T-cell (primary cell): Measurements from ENCODE around the gene IL1A. TPM values are rescaled to one million over a fixed set of nuclear protein-coding genes. Genes with fewer than 3 reads are reported as not detected.

Experiments
- ATAC-seq, 4 experiments: fragments of 200-7000 bp in 3 of 4; fragments of 150-1000 bp in 1 of 4; cut with Tn5 transposase; replicated peaks in 1 of 4; 1 replicate in 3 of 4; 2 replicates in 1 of 4; pipeline ENCODE4 v1.10.0; 2021; ENCODE audit warnings: moderate library complexity in 3 of 4, mild to moderate bottlenecking in 2 of 4, moderate number of reproducible peaks in 1 of 4
- CTCF ChIA-PET, 2 donors: fragments of 300-600 bp; sonication (Branson Sonifier 250); formaldehyde crosslinking; loops; one replicate each; lab custom pipeline; 2022; ENCODE audit warnings: antibody characterized with exemption in 2 of 2; lab: Charles Lee
- POLR2A ChIA-PET, 2 donors: fragments of 300-600 bp; sonication (Branson Sonifier 250); formaldehyde crosslinking; loops; one replicate each; lab custom pipeline; 2022; ENCODE audit warnings: antibody characterized with exemption in 2 of 2; lab: Charles Lee
- DNase-seq, 35 experiments: peaks; one replicate each; pipeline versions ENCODE4 v3.0.0 to v3.0.0-alpha.2; 2013 to 2023
- H3K27ac ChIP-seq: one replicate; pipeline ENCODE4 v1.5.1; 2013; ENCODE audit warnings: low read length
- H3K27me3 ChIP-seq, 2 experiments: replicated peaks in 1 of 2; 1 replicate in 1 of 2; 2 replicates in 1 of 2; pipeline versions ENCODE4 v1.6.1 to v1.7.0; 2013; ENCODE audit warnings: low read length in 1 of 2, mixed read lengths in 1 of 2; ENCODE audit not compliant: control insufficient read depth in 2 of 2, insufficient read depth in 2 of 2; ENCODE audit errors: extremely low read depth in 1 of 2
- H3K36me3 ChIP-seq, 2 donors: 1 replicate in 1 of 2; 2 replicates in 1 of 2; pipeline versions ENCODE4 v1.6.1 to v1.7.0; 2013; ENCODE audit warnings: low read length in 1 of 2; ENCODE audit not compliant: control insufficient read depth in 2 of 2, insufficient read depth in 1 of 2; ENCODE audit errors: extremely low read depth in 1 of 2
- H3K4me1 ChIP-seq, 2 experiments: 1 replicate in 1 of 2; 2 replicates in 1 of 2; pipeline versions ENCODE4 v1.6.1 to v1.7.0; 2013; ENCODE audit warnings: low read length in 2 of 2, mixed read lengths in 1 of 2; ENCODE audit not compliant: insufficient read depth in 2 of 2, control insufficient read depth in 1 of 2; ENCODE audit errors: extremely low read depth in 1 of 2
- H3K4me3 ChIP-seq, 2 donors: 1 replicate in 1 of 2; 2 replicates in 1 of 2; pipeline versions ENCODE4 v1.5.1 to v1.7.0; 2013; ENCODE audit warnings: mild to moderate bottlenecking in 2 of 2, low read length in 1 of 2, moderate library complexity in 1 of 2; ENCODE audit not compliant: control insufficient read depth in 1 of 2; ENCODE audit errors: extremely low read depth in 1 of 2
- H3K9me3 ChIP-seq: 2 replicates; pipeline ENCODE4 v1.7.0; 2013
- H3K27ac Mint-ChIP-seq, 2 donors: one replicate each; pipeline ENCODE4 v1.8.0; 2020 to 2021; ENCODE audit warnings: mild to moderate bottlenecking in 2 of 2, mixed read lengths in 2 of 2
- H3K27me3 Mint-ChIP-seq, 2 donors: one replicate each; pipeline ENCODE4 v1.8.0; 2021 to 2022; ENCODE audit warnings: mixed read lengths in 2 of 2
- H3K36me3 Mint-ChIP-seq: one replicate; pipeline ENCODE4 v1.8.0; 2021; ENCODE audit warnings: mixed read lengths
- H3K4me1 Mint-ChIP-seq, 3 donors: one replicate each; pipeline ENCODE4 v1.8.0; 2020 to 2022; ENCODE audit warnings: mixed read lengths in 3 of 3, mild to moderate bottlenecking in 1 of 3
- H3K4me3 Mint-ChIP-seq, 3 donors: one replicate each; pipeline ENCODE4 v1.8.0; 2020 to 2022; ENCODE audit warnings: mild to moderate bottlenecking in 3 of 3, mixed read lengths in 3 of 3, moderate library complexity in 3 of 3
- H3K9me3 Mint-ChIP-seq, 3 donors: one replicate each; pipeline ENCODE4 v1.8.0; 2020 to 2022; ENCODE audit warnings: mixed read lengths in 3 of 3
- WGBS: methylation state at CpG from one replicate; pipeline ENCODE4 v1.1.5; 2013; ENCODE audit warnings: missing lambda C conversion rate; ENCODE audit not compliant: insufficient coverage; 5-methylcytosine and 5-hydroxymethylcytosine counted together
- total RNA-seq, 35 experiments: library from RNA in 6 of 35; stranded (reverse) in 6 of 35; fragments of 120-200 nt in 1 of 35; gene quantifications; one replicate each; pipeline versions ENCODE4 v1.2.1 to v1.2.4 and lab custom pipeline; 2013 to 2026

The IL1A gene
- total RNA-seq, 5 donors from 2014 or later (not counting 1 experiment from before 2014, with no cell fraction given), result 0.12 TPM; not detected in 4

DNA sequence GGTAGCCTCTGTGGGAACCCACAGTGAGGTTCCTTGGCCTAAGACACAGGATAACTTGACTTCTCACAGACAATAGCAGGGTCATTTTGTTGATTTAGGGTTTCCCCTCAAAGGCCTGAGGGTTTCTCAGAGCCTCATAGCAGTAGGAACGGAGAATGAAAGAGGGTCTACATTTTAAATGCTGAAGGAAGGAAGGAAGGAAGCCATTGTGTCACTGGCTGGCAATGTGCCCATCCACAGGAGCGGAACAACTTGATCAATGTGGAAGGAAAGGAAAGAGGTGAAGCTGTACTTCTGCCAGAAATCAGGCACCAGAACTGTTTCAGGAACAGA is 47.2 kb upstream of the IL1A start:
- WGBS, result 59% methylated on average over 2 of the region's 2 CpGs
- ATAC-seq (no peak), DNase-seq (no peak)
- Mint-ChIP-seq H3K27ac (no peak overlapping the region), H3K36me3 (no peaks in the 10 kb centered on the region), H3K4me1 (peaks cover 0 to 7% (median 4%) of the 10 kb centered on the region in 3 donors), H3K27me3 (peaks cover 9 to 14% of the 10 kb centered on the region in 2 donors), H3K9me3 (no peaks in the 10 kb centered on the region), H3K4me3 (no peak overlapping the region)
- POLR2A ChIA-PET, result interaction anchor here in 1 of 2 donors (0.7 kb wide), 1 partner anchor 1552 kb away, joined by 3 read pairs; no protein-coding TSS in a partner anchor
- Histone ChIP-seq H3K36me3 (no peaks in the 10 kb centered on the region), H3K27ac (no peak overlapping the region), H3K9me3 (no peaks in the 10 kb centered on the region), H3K27me3 (peaks cover 0 to 5% of the 10 kb centered on the region in 2 experiments), H3K4me1 (no peaks in the 10 kb centered on the region), H3K4me3 (no peak overlapping the region)
- CTCF ChIA-PET, result no interaction called here

DNA sequence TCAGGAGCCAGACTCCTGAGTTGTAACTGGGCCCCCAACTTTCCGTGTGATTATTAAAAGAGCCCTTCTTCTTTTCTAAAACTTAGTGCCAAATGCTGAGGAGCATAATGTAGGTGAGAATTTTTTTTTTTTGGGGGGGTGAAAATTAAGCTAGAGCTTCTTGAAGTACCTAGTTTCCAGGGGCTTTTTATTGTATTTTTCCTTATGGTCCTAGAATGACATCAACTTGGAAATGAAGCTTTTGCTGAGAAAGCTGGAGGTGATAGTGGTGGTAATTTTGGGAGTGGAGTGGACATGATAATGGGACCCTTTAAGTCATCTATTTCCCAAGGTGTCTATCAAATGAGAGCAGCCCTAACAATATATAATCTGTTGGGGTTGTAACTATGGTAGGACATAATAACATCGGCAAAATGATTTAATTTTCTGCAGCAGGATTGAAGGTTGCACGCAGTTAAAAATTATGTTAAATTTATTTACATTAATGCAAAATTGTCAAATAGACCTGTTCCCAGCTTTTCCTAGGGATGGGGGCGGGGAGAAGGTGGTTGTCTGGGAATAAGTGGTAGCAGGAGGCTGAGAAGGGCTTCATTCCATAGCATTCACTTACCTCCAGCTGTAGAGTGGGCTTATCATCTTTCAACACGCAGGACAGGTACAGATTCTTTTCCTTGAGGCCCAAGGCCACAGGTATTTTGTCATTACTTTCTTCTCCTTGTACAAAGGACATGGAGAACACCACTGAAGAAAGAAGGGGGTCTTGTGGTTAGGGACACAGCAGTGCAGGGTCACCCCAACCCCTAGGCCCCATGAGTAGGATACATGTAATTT is 46.6 kb upstream of the IL1A start:
- no peak for ATAC-seq
- H3K4me3 Mint-ChIP-seq, result no peak overlapping the region
- CTCF ChIA-PET, result interaction anchor here in 1 of 2 donors (0.7 kb wide), 1 partner anchor 95 kb away, joined by 5 read pairs; no protein-coding TSS in a partner anchor

DNA sequence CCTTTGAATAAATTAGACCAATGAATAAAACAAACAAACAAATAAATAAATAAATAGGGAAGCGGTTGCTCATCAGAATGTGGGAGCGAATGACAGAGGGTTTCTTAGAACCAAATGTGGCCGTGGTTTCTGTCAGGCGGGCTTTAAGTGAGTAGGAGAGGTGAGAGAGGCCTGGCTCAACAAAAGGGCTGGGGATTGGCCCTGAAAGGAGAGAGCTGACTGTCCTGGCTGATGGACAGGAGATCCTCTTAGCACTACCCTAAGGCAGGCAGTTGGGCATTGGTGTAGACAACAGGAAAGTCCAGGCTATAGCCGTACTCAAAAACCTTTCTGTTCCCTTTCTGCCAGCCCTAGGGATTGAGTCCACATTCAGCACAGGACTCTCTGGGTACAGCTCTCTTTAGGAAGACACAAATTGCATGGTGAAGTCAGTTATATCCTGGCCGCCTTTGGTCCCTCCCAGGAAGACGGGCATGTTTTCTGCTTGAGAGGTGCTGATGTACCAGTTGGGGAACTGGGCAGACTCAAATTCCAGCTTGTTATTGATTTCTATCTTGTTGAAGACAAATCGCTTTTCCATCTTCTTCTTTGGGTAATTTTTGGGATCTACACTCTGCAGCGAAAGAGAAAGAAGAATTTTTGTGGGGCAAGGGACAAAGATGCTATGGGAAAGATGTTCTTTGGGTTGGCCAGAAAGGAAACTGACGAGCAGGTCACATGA is 45.8 kb upstream of the IL1A start:
- ATAC-seq (no peak), DNase-seq (no peak)
- no peak overlapping the region for H3K4me3 ChIP-seq
- no peaks in the 10 kb centered on the region for H3K4me1 ChIP-seq
- peaks cover 7 to 11% of the 10 kb centered on the region in 2 donors for H3K27me3 Mint-ChIP-seq
- no peak overlapping the region for H3K4me3 Mint-ChIP-seq
- H3K36me3 ChIP-seq, result no peaks in the 10 kb centered on the region
- peaks cover 0 to 7% (median 0%) of the 10 kb centered on the region in 3 donors for H3K4me1 Mint-ChIP-seq
- H3K9me3 Mint-ChIP-seq, result no peaks in the 10 kb centered on the region
- peaks cover 0 to 5% of the 10 kb centered on the region in 2 experiments for H3K27me3 ChIP-seq
- ChIA-PET CTCF (interaction anchor here in 1 of 2 donors (0.9 kb wide), 1 partner anchor 11 kb away, joined by 3 read pairs; no protein-coding TSS in a partner anchor), POLR2A (interaction anchor here in 1 of 2 donors (0.7 kb wide), 1 partner anchor 51 kb away, joined by 3 read pairs; no protein-coding TSS in a partner anchor)
- 93% methylated on average over 8 of the region's 10 CpGs for WGBS
- H3K27ac ChIP-seq, result no peak overlapping the region
- H3K36me3 Mint-ChIP-seq, result no peaks in the 10 kb centered on the region
- H3K9me3 ChIP-seq, result no peaks in the 10 kb centered on the region
- H3K27ac Mint-ChIP-seq, result no peak overlapping the region

More for the DNA sequence above, 46.6 kb upstream of the IL1A start:
- Histone ChIP-seq H3K9me3 (no peaks in the 10 kb centered on the region), H3K27ac (no peak overlapping the region), H3K4me3 (no peak overlapping the region), H3K4me1 (no peaks in the 10 kb centered on the region), H3K27me3 (peaks cover 0 to 5% of the 10 kb centered on the region in 2 experiments), H3K36me3 (no peaks in the 10 kb centered on the region)
- Mint-ChIP-seq H3K27me3 (peaks cover 7 to 11% of the 10 kb centered on the region in 2 donors), H3K9me3 (no peaks in the 10 kb centered on the region), H3K4me1 (peaks cover 0 to 7% (median 0%) of the 10 kb centered on the region in 3 donors), H3K27ac (no peak overlapping the region), H3K36me3 (no peaks in the 10 kb centered on the region)
- no CpG with 5 or more reads among the region's 5 CpGs for WGBS
- POLR2A ChIA-PET, result interaction anchor here (0.6 to 0.7 kb wide), 2 partner anchors 35 to 50 kb away, joined by 3 read pairs; no protein-coding TSS in a partner anchor
- DNase-seq, result no peak

GRCh38 chr2:112829101-112829960 is 45.0 kb upstream of the IL1A start:
- CTCF ChIA-PET, result interaction anchor here in 1 of 2 donors (0.9 kb wide), 1 partner anchor 10 kb away, joined by 3 read pairs; no protein-coding TSS in a partner anchor
- H3K36me3 ChIP-seq, result no peaks in the 10 kb centered on the region
- DNase-seq (no peak), ATAC-seq (no peak)
- H3K9me3 Mint-ChIP-seq, result no peaks in the 10 kb centered on the region
- H3K36me3 Mint-ChIP-seq, result no peaks in the 10 kb centered on the region
- peaks cover 0 to 5% of the 10 kb centered on the region in 2 experiments for H3K27me3 ChIP-seq
- H3K27ac ChIP-seq, result no peak overlapping the region
- no peak overlapping the region for H3K4me3 Mint-ChIP-seq
- H3K4me1 Mint-ChIP-seq, result peaks cover 0 to 7% (median 0%) of the 10 kb centered on the region in 3 donors
- WGBS, result 80% methylated on average over 1 of the region's 5 CpGs
- no peak overlapping the region for H3K4me3 ChIP-seq
- H3K27me3 Mint-ChIP-seq, result peaks cover 7 to 11% of the 10 kb centered on the region in 2 donors
- POLR2A ChIA-PET, result no interaction called here
- no peaks in the 10 kb centered on the region for H3K4me1 ChIP-seq
- no peaks in the 10 kb centered on the region for H3K9me3 ChIP-seq
- H3K27ac Mint-ChIP-seq, result no peak overlapping the region

DNA sequence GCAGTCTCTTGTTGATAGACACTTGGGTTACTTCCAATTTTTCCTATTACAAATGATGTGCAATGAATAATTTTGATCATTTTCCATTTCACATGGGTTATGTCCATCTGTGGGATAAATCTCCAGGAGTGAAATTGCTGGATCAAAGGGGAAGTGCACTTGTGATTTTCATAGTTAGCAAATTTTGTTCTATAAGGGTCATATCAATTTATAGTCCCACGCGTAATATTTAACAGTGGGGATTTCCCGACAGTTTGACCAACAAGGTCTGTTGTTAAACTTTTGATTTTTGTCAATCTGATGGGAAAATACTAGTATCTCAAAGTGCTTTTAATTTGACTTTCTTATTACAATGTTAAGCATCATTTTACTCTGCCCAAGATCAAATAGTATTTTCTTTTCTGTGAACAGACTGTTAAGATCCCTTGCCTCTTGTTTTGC is 44.0 kb upstream of the IL1A start:
- DNase-seq (no peak), ATAC-seq (no peak)
- CTCF ChIA-PET, result no interaction called here
- Mint-ChIP-seq H3K4me3 (no peak overlapping the region), H3K27ac (no peak overlapping the region), H3K27me3 (peaks cover 7 to 11% of the 10 kb centered on the region in 2 donors), H3K4me1 (peaks cover 0 to 7% (median 0%) of the 10 kb centered on the region in 3 donors), H3K36me3 (no peaks in the 10 kb centered on the region), H3K9me3 (no peaks in the 10 kb centered on the region)
- POLR2A ChIA-PET, result no interaction called here
- H3K4me1 ChIP-seq, result no peaks in the 10 kb centered on the region
- H3K36me3 ChIP-seq, result no peaks in the 10 kb centered on the region
- H3K27me3 ChIP-seq, result peaks cover 0 to 5% of the 10 kb centered on the region in 2 experiments
- H3K4me3 ChIP-seq, result no peak overlapping the region
- no peaks in the 10 kb centered on the region for H3K9me3 ChIP-seq
- no peak overlapping the region for H3K27ac ChIP-seq
- WGBS, result no CpG with 5 or more reads among the region's 3 CpGs
